ENCODE measurements around the gene GPC5. TPM values are rescaled to one million over a fixed set of nuclear protein-coding genes. Genes with fewer than 3 reads are reported as not detected.

GPC5 gene
- total RNA-seq, 1 experiment from 2014 or later: 0.21 TPM

DNA sequence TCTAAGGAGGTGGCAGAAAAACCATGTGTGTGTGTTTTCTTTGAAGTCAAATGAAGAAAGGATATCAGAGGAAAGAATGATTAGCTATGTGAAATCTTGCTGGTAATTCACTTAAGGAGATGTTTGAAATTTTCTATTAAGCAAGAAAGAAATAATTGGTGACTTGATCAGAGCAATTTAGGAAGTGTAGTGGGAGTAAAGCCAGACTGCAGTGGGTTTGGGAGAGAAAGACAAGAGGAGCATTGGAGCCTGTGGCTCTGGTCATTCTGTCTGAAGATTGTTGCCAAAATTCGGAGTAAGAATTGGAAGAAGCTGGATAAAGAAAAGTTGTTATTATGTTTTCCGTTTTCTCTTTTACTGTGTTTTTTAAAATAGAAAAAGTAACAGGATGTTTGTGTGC lies 640.5 kb downstream of the GPC5 start:
- no TSS peak for BruUV-seq (replicated peaks)
- Histone ChIP-seq H3K9me3 (ENCODE audit: low read depth, low read length, poor library complexity, severe bottlenecking) (no peaks in the 10 kb centered on the region), H3K4me3 (ENCODE audit: low read depth, low read length, poor library complexity, severe bottlenecking) (no peak overlapping the region), H3K27me3 (replicated peaks; ENCODE audit: insufficient read depth, low read depth, low read length, poor library complexity) (no peaks in the 10 kb centered on the region), H3K36me3 (ENCODE audit: insufficient read depth, low read length, poor library complexity, severe bottlenecking) (no peaks in the 10 kb centered on the region), H3K27ac (ENCODE audit: low read depth, low read length, poor library complexity, severe bottlenecking) (no peak overlapping the region), H3K4me1 (ENCODE audit: insufficient read depth, low read length, poor library complexity, severe bottlenecking) (no peaks in the 10 kb centered on the region)
- ChIA-PET CTCF (no interaction called here), POLR2A (ENCODE audit: low non-redundant PET) (no interaction called here)
- no peak for TF ChIP-seq EZH2 (IDR thresholded peaks at IDR 0.05; ENCODE audit: borderline replicate concordance, low read depth, low read length, poor library complexity, severe bottlenecking)
- intact Hi-C loops (cut with micrococcal nuclease; ENCODE audit: unreplicated experiment): no loop called here
- DNase-seq (ENCODE audit: low spot score): no peak

DNA sequence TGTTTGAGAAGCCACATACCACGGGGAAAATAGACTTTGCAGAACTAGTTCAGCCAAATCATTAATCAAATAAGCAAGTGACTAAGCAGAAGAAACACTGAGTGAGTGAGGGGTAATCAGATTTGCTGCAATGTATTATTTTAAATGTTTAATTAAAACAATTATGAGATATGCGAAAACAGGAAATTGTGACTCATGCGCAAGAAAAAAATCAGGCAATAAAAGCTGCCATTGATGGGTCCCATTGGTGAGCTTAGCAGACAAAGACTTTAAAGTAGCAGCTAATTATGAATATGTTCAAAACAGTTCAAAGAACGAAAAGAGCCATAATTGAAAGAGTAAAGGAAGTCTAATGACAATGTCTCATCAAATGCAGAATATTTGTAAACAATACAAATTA lies 644.1 kb downstream of the GPC5 start:
- ChIA-PET POLR2A (ENCODE audit: low non-redundant PET) (no interaction called here), CTCF (no interaction called here)
- TF ChIP-seq, protein P1, sequence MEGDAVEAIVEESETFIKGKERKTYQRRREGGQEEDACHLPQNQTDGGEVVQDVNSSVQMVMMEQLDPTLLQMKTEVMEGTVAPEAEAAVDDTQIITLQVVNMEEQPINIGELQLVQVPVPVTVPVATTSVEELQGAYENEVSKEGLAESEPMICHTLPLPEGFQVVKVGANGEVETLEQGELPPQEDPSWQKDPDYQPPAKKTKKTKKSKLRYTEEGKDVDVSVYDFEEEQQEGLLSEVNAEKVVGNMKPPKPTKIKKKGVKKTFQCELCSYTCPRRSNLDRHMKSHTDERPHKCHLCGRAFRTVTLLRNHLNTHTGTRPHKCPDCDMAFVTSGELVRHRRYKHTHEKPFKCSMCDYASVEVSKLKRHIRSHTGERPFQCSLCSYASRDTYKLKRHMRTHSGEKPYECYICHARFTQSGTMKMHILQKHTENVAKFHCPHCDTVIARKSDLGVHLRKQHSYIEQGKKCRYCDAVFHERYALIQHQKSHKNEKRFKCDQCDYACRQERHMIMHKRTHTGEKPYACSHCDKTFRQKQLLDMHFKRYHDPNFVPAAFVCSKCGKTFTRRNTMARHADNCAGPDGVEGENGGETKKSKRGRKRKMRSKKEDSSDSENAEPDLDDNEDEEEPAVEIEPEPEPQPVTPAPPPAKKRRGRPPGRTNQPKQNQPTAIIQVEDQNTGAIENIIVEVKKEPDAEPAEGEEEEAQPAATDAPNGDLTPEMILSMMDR (conservative IDR thresholded peaks at IDR 0.05; ENCODE audit: low read depth, low read length): no peak
- no peak for TF ChIP-seq EZH2 (IDR thresholded peaks at IDR 0.05; ENCODE audit: borderline replicate concordance, low read depth, low read length, poor library complexity, severe bottlenecking)
- H3K27me3 ChIP-seq (replicated peaks; ENCODE audit: insufficient read depth, low read depth, low read length, poor library complexity): no peaks in the 10 kb centered on the region
- peak; percentile 26 for DNase-seq (ENCODE audit: low spot score)
- no peaks in the 10 kb centered on the region for H3K36me3 ChIP-seq (ENCODE audit: insufficient read depth, low read length, poor library complexity, severe bottlenecking)
- no peak overlapping the region for H3K27ac ChIP-seq (ENCODE audit: low read depth, low read length, poor library complexity, severe bottlenecking)
- BruUV-seq (replicated peaks): no TSS peak
- H3K4me3 ChIP-seq (ENCODE audit: low read depth, low read length, poor library complexity, severe bottlenecking): no peak overlapping the region
- no peaks in the 10 kb centered on the region for H3K9me3 ChIP-seq (ENCODE audit: low read depth, low read length, poor library complexity, severe bottlenecking)
- intact Hi-C loops (cut with micrococcal nuclease; ENCODE audit: unreplicated experiment): no loop called here
- H3K4me1 ChIP-seq (ENCODE audit: insufficient read depth, low read length, poor library complexity, severe bottlenecking): no peaks in the 10 kb centered on the region

DNA sequence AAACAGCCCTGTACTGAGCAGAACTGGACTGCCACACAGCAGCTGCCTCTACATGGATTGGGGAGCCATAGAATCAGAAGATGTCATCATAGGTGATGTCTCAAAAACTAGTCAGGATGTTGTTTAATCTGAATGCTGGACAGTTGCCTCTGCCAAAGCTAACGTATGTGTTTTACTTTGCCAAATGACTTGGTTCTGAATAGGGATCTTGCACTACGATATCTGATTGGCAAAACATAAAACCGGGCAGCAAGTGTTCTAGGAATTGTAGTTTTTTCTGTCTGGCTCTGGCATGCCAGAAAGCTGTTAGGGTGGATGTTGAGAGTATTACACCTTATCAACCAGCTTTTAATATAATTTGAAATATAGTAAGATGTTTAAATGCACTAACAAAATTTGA lies 645.9 kb downstream of the GPC5 start:
- DNase-seq (ENCODE audit: low spot score): no peak
- Histone ChIP-seq H3K36me3 (ENCODE audit: insufficient read depth, low read length, poor library complexity, severe bottlenecking) (no peaks in the 10 kb centered on the region), H3K27me3 (replicated peaks; ENCODE audit: insufficient read depth, low read depth, low read length, poor library complexity) (no peaks in the 10 kb centered on the region), H3K4me1 (ENCODE audit: insufficient read depth, low read length, poor library complexity, severe bottlenecking) (no peaks in the 10 kb centered on the region), H3K4me3 (ENCODE audit: low read depth, low read length, poor library complexity, severe bottlenecking) (no peak overlapping the region), H3K9me3 (ENCODE audit: low read depth, low read length, poor library complexity, severe bottlenecking) (no peaks in the 10 kb centered on the region), H3K27ac (ENCODE audit: low read depth, low read length, poor library complexity, severe bottlenecking) (no peak overlapping the region)
- ChIA-PET POLR2A (ENCODE audit: low non-redundant PET) (no interaction called here), CTCF (no interaction called here)
- intact Hi-C loops (cut with micrococcal nuclease; ENCODE audit: unreplicated experiment): no loop called here
- BruUV-seq (replicated peaks): no TSS peak
- no peak for TF ChIP-seq EZH2 (IDR thresholded peaks at IDR 0.05; ENCODE audit: borderline replicate concordance, low read depth, low read length, poor library complexity, severe bottlenecking)
- TF ChIP-seq, protein P1 (conservative IDR thresholded peaks at IDR 0.05; ENCODE audit: low read depth, low read length): no peak

DNA sequence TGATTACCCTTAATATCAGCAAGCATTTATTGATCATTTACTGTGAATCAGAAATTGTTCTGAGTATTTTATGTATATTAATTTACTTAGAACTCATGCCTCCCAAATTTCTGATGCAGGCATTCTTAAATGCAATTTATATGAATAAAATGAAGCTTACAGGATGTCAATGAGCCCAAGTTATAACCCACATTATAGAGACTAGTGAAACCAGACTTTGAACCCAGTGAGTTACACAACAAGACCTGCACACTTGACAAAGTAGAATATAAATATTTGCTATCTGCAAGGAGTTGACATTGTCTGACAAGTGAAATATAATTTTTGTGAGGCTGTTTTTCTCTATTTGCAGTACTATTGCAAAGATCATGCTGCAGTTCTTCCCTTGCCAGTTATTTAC lies 656.0 kb downstream of the GPC5 start:
- no TSS peak for BruUV-seq (replicated peaks)
- H3K9me3 ChIP-seq (ENCODE audit: low read depth, low read length, poor library complexity, severe bottlenecking): no peaks in the 10 kb centered on the region
- H3K27ac ChIP-seq (ENCODE audit: low read depth, low read length, poor library complexity, severe bottlenecking): no peak overlapping the region
- H3K4me3 ChIP-seq (ENCODE audit: low read depth, low read length, poor library complexity, severe bottlenecking): no peak overlapping the region
- CTCF ChIA-PET: no interaction called here
- no peak for TF ChIP-seq EZH2 (IDR thresholded peaks at IDR 0.05; ENCODE audit: borderline replicate concordance, low read depth, low read length, poor library complexity, severe bottlenecking)
- TF ChIP-seq, protein P1 (conservative IDR thresholded peaks at IDR 0.05; ENCODE audit: low read depth, low read length): no peak
- POLR2A ChIA-PET (ENCODE audit: low non-redundant PET): no interaction called here
- DNase-seq (ENCODE audit: low spot score): no peak
- intact Hi-C loops (cut with micrococcal nuclease; ENCODE audit: unreplicated experiment): no loop called here
- no peaks in the 10 kb centered on the region for H3K36me3 ChIP-seq (ENCODE audit: insufficient read depth, low read length, poor library complexity, severe bottlenecking)
- no peaks in the 10 kb centered on the region for H3K27me3 ChIP-seq (replicated peaks; ENCODE audit: insufficient read depth, low read depth, low read length, poor library complexity)
- H3K4me1 ChIP-seq (ENCODE audit: insufficient read depth, low read length, poor library complexity, severe bottlenecking): no peaks in the 10 kb centered on the region

Data from A673 (cell line).